ENCODE measurements around the gene TNIP2.
A peak's percentile ranks its signal among the peaks of the same experiment; 100 is the strongest.

The TNIP2 gene, protein sequence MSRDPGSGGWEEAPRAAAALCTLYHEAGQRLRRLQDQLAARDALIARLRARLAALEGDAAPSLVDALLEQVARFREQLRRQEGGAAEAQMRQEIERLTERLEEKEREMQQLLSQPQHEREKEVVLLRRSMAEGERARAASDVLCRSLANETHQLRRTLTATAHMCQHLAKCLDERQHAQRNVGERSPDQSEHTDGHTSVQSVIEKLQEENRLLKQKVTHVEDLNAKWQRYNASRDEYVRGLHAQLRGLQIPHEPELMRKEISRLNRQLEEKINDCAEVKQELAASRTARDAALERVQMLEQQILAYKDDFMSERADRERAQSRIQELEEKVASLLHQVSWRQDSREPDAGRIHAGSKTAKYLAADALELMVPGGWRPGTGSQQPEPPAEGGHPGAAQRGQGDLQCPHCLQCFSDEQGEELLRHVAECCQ

GRCh38 chr4:2755821-2756690, at the start of gene TNIP2:
Gene TNIP2, minus strand, starts transcription at chr4:2756336. Its CDS starts 47 bp downstream, at chr4:2756289.
- H3K4me3 ChIP-seq (ENCODE audit: low read depth, low read length): peak within 1 kb of the TSS; percentile 84
- DNase-seq (ENCODE audit: low read depth): peak; percentile 31

DNA sequence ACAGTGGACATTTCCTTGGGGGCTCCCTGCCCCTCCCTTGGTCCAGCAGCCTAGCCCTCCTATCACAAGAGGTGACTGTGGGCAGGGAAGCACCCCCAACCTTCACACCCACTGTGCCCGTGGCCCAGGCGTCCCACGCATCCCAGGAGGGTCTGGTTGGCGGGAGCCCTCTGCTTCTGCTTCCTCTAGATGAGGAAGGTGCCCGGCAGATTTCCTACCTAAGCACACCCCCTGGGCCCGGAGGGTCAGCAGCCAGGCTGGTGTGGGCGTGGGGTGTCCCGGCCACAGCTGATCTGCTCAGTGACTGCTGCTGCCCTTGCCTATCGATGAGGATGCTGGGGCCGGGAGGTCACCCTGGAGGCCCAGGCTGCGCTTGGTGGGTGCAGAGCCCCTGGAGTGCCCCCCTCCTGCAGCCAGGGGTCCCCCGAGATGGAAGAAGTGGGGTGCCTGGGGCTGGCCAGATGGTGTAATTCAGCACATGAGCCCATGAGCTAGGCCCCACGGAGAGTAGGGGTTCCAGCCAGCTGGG, 48.9 kb upstream of the TNIP2 start:
- no peak for DNase-seq (ENCODE audit: low read depth)
- no peak overlapping the region for H3K4me3 ChIP-seq (ENCODE audit: low read depth, low read length)

- H3K4me3 ChIP-seq (ENCODE audit: low read depth, low read length): no peak overlapping the region
- no peak for DNase-seq (ENCODE audit: low read depth)
Measured at GRCh38 chr4:2804449-2804972, 48.4 kb upstream of the TNIP2 start.

- H3K4me3 ChIP-seq (ENCODE audit: low read depth, low read length): no peak overlapping the region
- no peak for DNase-seq (ENCODE audit: low read depth)
Measured at GRCh38 chr4:2803624-2804448, 47.7 kb upstream of the TNIP2 start.

- DNase-seq (ENCODE audit: low read depth): no peak
- no peak overlapping the region for H3K4me3 ChIP-seq (ENCODE audit: low read depth, low read length)
Measured at GRCh38 chr4:2802618-2803531, 46.7 kb upstream of the TNIP2 start.

DNA sequence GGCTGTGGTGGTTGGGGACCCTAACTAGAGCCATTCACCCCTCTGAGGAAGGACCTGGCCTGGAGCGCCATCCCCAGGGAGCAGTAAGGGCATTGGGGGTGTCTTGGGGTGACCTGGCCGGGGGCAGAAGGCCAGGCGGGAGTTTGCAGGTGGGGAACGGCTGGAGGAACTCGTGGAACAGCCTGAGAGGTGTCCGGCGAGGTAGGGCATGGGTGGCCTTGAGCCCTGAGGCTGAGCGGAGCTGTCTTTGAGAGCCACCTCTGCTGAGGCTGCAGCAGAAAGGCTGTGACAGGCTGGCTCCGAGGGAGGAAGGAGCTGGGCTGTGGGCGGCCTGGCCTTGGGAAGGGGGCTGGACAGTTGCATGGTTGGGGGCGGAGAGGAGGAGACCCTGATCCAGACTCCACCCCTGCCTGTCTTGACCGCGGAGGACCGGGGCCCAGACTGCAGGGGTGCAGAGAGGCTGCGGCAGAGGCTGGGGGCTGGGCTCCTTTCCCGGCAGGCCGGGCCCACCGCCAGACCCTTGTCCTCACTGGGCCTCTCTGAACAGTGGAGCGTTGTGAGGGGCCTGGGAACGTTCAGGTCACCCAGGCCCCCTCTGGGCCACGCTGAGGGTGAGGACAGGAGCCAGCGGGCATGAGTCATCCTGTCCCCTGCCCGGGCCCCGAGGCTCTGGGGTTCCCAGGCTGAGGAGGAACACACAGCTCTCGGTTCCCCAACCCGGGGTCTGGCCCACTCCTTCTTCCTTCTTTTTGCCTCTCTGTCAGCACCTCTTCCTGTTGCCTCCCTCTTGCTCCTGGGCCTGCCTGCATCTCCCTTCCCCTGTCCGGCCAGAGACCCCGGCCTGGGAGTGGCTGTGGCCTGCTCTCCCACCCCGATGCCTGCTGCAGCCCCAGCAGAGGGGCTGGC, 44.8 kb upstream of the TNIP2 start:
- peak; percentile 73 for DNase-seq (ENCODE audit: low read depth)
- peak overlapping the region; percentile 15 for H3K4me3 ChIP-seq (ENCODE audit: low read depth, low read length)

GRCh38 chr4:2799971-2800690, 44.0 kb upstream of the TNIP2 start:
- H3K4me3 ChIP-seq (ENCODE audit: low read depth, low read length): peak overlapping the region; percentile 15
- no peak for DNase-seq (ENCODE audit: low read depth)

- H3K4me3 ChIP-seq (ENCODE audit: low read depth, low read length): no peak overlapping the region
- DNase-seq (ENCODE audit: low read depth): no peak
Measured at GRCh38 chr4:2799224-2799911, 43.2 kb upstream of the TNIP2 start.

DNA sequence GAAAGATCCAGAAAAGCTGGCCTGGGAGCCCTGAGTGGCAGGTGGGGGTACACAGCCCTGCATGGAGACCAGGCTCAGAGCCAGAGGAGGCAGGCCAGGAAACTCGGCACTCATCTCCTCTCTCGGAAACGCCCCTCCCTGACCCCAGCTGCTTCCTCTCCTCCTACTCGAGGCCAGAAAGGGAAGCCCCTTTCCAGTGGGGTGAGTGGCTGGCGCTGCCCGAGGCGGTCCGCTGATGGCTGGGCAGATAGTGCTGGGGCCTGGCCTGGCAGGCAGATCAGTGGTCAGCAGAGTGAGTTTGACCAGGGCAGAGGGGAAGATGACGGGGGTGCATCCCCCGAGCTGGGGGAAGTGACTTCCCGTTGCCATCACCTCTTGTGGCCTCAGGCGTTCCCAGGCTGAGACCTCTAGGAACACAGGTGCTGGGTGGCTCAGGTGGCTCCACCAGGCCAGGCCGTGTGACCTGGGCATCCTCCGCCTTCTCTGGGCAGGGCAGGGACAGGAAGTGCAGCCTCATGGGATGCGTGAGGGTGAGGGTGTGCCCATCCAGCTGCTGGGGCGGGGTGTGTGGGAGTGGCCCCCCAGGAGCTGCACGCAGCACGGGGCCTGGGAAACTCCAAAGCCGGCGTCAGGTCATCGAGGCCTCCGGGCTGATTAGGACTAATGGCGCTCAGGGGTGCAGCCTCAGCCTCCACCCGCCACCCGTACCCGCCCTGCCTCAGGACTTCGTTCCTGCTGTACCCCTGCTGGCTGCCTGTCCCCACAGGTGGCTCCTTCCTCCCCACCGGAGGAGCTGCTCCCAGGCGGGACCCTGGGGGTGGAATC, 42.5 kb upstream of the TNIP2 start:
- no peak overlapping the region for H3K4me3 ChIP-seq (ENCODE audit: low read depth, low read length)

GRCh38 chr4:2797545-2798305, 41.6 kb upstream of the TNIP2 start:
- no peak for DNase-seq (ENCODE audit: low read depth)
- H3K4me3 ChIP-seq (ENCODE audit: low read depth, low read length): no peak overlapping the region

More for the DNA sequence above, 42.5 kb upstream of the TNIP2 start:
- DNase-seq (ENCODE audit: low read depth): no peak

DNA sequence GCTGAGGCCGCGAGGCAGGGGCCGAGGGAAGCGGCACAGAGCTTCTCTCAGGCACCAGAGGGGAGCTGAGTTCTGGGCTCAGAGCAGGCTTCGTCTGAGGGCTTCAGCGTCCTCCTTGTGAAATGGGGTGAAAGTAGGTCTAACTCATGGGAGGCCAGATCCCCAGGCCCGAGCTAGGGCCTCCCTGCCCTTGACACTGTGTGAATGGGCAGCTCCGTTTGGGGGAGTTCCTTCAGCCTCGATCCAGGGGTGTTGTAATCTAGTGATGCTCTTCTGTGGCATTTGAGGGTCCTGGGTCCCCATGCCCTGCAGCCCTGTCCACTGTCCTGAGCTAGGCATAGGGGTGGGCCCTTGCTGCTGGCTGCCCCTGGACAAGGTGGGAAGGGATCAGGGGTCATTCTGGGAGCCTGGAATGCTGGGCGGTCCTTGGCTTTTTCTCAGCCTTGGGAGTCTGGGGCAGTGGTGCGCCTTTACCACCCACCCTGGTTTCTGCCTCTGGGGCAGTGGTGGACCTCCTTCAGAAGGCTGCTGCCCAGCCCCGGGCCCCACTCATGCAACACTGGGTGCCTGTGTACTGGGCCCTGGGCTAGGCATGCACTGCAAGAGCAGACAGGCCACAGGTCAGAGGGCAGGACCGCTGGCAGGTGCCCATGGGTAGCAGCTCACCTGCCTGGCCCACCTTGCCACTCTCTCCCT, 40.9 kb upstream of the TNIP2 start:
- no peak for DNase-seq (ENCODE audit: low read depth)

GRCh38 chr4:2795893-2796848, 40.0 kb upstream of the TNIP2 start:
- DNase-seq (ENCODE audit: low read depth): no peak
- H3K4me3 ChIP-seq (ENCODE audit: low read depth, low read length): no peak overlapping the region

More for the DNA sequence above, 40.9 kb upstream of the TNIP2 start:
- H3K4me3 ChIP-seq (ENCODE audit: low read depth, low read length): no peak overlapping the region
